DND-41 (cell line): Measurements from ENCODE around the gene ZFP62.

ENCODE experiments used
- ATAC-seq: fragments of 200-7000 bp; cut with Tn5 transposase; 3 replicates; pipeline ENCODE4 v1.9.1; 2021; ENCODE audit warnings: low read depth; ENCODE audit not compliant: insufficient read depth
- DNase-seq: peaks from one replicate; pipeline ENCODE4 v3.0.0-alpha.2; 2020
- H2AFZ ChIP-seq: 2 replicates; pipeline ENCODE4 v1.6.0; 2012; ENCODE audit warnings: low read depth, low read length
- H3K27ac ChIP-seq: 2 replicates; pipeline ENCODE4 v1.5.1; 2012; ENCODE audit warnings: low read length, inconsistent platforms
- H3K27me3 ChIP-seq: fragments of 200-600 bp; sonication (generic); 2 replicates; pipeline ENCODE4 v1.6.0; 2012; ENCODE audit warnings: low read length, mild to moderate bottlenecking, inconsistent platforms; ENCODE audit not compliant: insufficient read depth, poor library complexity
- H3K36me3 ChIP-seq: 2 replicates; pipeline ENCODE4 v1.5.1; 2012; ENCODE audit warnings: low read length, inconsistent platforms; ENCODE audit not compliant: insufficient read depth
- H3K4me1 ChIP-seq: 2 replicates; pipeline ENCODE4 v1.5.1; 2012; ENCODE audit warnings: mild to moderate bottlenecking, low read length; ENCODE audit not compliant: insufficient read depth
- H3K4me2 ChIP-seq: 2 replicates; pipeline ENCODE4 v1.6.0; 2012; ENCODE audit warnings: mild to moderate bottlenecking, moderate library complexity, low read length, inconsistent platforms; ENCODE audit not compliant: insufficient read depth
- H3K4me3 ChIP-seq, 2 experiments: fragments of 200-600 bp in 1 of 2; shearing (Covaris generic) in 1 of 2; 2 replicates each; pipeline ENCODE4 v1.5.1; 2012 to 2016; ENCODE audit warnings: inconsistent platforms in 2 of 2, low read length in 2 of 2, mild to moderate bottlenecking in 2 of 2, low read depth in 1 of 2, moderate library complexity in 1 of 2
- H3K79me2 ChIP-seq: 2 replicates; pipeline ENCODE4 v1.6.0; 2012; ENCODE audit warnings: low read length, inconsistent platforms; ENCODE audit not compliant: insufficient read depth
- H3K9ac ChIP-seq: 2 replicates; pipeline ENCODE4 v1.6.0; 2012; ENCODE audit warnings: low read depth, mild to moderate bottlenecking, inconsistent platforms, low read length, moderate library complexity
- H3K9me3 ChIP-seq: 2 replicates; pipeline ENCODE4 v1.5.1; 2012; ENCODE audit warnings: low read length, moderate library complexity, mild to moderate bottlenecking, inconsistent platforms; ENCODE audit not compliant: insufficient read depth, severe bottlenecking
- H4K20me1 ChIP-seq: 2 replicates; pipeline ENCODE4 v1.6.0; 2012; ENCODE audit warnings: low read length; ENCODE audit not compliant: insufficient read depth
- EZH2 ChIP-seq: IDR thresholded peaks from 3 replicates; pipeline ENCODE4 v1.6.1; 2012; ENCODE audit warnings: borderline replicate concordance, low read depth, mild to moderate bottlenecking, moderate library complexity, low read length, inconsistent platforms; ENCODE audit not compliant: severe bottlenecking
- TF ChIP-seq, protein P1 (sequence below): IDR thresholded peaks from 2 replicates; pipeline ENCODE4 v1.5.1; 2012; ENCODE audit warnings: borderline replicate concordance, low read length, moderate library complexity, mild to moderate bottlenecking; ENCODE audit not compliant: poor library complexity, severe bottlenecking; ENCODE audit errors: extremely low read depth

The ZFP62 gene

DNA sequence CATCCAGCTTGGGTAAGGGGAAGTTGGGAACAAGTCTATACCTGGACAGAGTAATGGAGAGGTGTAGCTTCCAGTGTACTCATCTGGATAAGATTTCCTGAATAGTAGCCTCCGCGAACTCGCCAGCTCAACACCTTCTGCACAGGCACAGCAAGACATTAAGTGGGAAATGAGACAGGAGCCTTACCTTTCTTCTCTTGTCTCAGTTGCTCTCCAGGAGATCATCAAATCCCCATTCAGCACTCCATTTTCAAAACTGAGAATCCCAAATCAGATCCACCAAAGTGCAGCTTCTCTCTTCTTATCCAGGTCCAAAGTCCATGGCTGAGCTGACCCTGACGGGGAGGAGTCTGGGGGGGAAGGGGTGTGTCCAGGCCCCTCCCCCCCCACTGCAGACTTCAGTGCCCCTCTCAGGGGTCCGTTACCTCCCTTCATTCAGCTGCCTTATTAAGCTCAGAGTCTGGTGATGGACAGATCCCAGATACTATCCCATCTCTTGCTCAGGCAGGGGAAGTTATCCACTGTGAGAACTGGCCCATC, 52.5 kb downstream of the ZFP62 start:
- Histone ChIP-seq H3K4me1 (peaks cover 72% of the 10 kb centered on the region), H3K27me3 (no peaks in the 10 kb centered on the region), H2AFZ (no peak overlapping the region), H3K4me3 (peak overlapping the region; percentile 1 to 74; a peak in 3 of 4 replicates), H4K20me1 (no peaks in the 10 kb centered on the region), H3K79me2 (peaks cover 63% of the 10 kb centered on the region), H3K36me3 (peaks cover 24% of the 10 kb centered on the region), H3K9ac (peak overlapping the region; percentile 96), H3K27ac (peak overlapping the region; percentile 99), H3K9me3 (no peaks in the 10 kb centered on the region), H3K4me2 (peak overlapping the region; percentile 90)
- ATAC-seq (no peak), DNase-seq (no peak)
- TF ChIP-seq, protein P1, sequence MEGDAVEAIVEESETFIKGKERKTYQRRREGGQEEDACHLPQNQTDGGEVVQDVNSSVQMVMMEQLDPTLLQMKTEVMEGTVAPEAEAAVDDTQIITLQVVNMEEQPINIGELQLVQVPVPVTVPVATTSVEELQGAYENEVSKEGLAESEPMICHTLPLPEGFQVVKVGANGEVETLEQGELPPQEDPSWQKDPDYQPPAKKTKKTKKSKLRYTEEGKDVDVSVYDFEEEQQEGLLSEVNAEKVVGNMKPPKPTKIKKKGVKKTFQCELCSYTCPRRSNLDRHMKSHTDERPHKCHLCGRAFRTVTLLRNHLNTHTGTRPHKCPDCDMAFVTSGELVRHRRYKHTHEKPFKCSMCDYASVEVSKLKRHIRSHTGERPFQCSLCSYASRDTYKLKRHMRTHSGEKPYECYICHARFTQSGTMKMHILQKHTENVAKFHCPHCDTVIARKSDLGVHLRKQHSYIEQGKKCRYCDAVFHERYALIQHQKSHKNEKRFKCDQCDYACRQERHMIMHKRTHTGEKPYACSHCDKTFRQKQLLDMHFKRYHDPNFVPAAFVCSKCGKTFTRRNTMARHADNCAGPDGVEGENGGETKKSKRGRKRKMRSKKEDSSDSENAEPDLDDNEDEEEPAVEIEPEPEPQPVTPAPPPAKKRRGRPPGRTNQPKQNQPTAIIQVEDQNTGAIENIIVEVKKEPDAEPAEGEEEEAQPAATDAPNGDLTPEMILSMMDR, result no peak
- no peak for TF ChIP-seq EZH2

DNA sequence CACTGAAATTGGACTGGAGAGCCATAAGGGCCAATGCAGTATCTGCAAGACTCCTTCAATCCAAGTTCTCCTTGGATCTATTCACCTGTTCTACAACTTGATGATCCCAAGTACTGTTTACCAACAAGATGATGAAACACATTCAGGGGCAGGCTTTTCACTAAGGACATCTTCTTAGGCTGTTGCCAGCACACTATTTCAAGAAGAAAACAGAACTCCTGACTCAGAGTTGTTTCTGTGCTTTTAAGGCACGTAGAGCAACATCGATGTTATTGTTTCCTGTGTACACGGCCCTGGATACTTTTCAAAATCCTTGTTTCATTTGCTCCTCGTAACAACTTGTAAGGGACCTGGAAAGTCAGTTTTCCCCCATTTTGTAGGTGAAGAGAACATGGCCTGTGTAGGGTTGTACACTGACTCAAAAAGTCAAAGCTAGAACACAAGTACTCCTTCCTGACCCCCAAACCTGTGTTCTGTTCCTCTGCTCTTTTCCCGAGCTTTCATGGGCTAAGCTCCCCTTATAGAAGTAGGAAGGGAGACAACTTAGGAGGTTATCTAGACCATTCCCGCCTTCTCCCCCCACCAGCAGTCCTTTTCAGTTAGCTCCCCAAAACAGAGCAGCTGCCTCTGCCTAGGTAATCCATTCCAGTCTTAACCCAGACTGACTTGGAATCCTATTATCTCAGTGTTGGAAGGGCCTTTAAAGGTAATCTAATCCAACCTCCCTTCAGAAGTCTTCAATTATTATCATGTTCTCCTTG, 53.2 kb downstream of the ZFP62 start:
- Histone ChIP-seq H3K4me3 (peak overlapping the region in 1 of 2 experiments; percentile 74; a peak in 2 of 4 replicates), H3K9ac (peak overlapping the region; percentile 96), H3K27ac (peak overlapping the region; percentile 99), H2AFZ (no peak overlapping the region), H3K4me1 (peaks cover 79% of the 10 kb centered on the region), H3K36me3 (peaks cover 24% of the 10 kb centered on the region), H4K20me1 (no peaks in the 10 kb centered on the region), H3K27me3 (no peaks in the 10 kb centered on the region), H3K9me3 (no peaks in the 10 kb centered on the region), H3K4me2 (peak overlapping the region; percentile 90), H3K79me2 (peaks cover 67% of the 10 kb centered on the region)
- TF ChIP-seq, protein P1, result no peak
- TF ChIP-seq EZH2, result no peak
- DNase-seq (no peak), ATAC-seq (no peak)

DNA sequence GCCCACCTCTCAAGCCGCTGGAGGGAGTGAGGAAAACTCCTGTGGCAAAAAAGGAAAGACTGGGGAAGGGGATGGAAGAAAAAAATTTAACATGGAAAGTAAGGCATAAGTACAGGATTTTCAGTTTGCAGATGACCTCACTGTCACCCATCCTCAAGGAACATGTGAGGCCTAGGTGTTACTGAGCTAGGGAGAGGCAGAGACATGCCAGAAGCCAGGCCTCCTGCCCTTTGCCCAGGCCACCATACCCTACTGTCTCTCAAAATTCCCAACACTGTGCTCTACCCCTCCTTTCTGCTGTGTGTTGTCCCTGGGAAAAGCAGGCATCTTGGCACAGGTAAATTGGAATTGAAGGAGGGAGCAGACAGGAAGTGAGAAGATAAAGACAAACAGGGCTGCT, 54.0 kb downstream of the ZFP62 start:
- no peak for DNase-seq
- H3K36me3 ChIP-seq, result peaks cover 24% of the 10 kb centered on the region
- H3K4me1 ChIP-seq, result peaks cover 81% of the 10 kb centered on the region
- H3K4me3 ChIP-seq, result peak overlapping the region in 1 of 2 experiments; percentile 74; a peak in 2 of 4 replicates
- H3K79me2 ChIP-seq, result peaks cover 73% of the 10 kb centered on the region
- no peaks in the 10 kb centered on the region for H3K9me3 ChIP-seq
- H3K27me3 ChIP-seq, result no peaks in the 10 kb centered on the region
- no peak overlapping the region for H2AFZ ChIP-seq
- peak overlapping the region; percentile 99 for H3K27ac ChIP-seq
- H3K4me2 ChIP-seq, result peak overlapping the region; percentile 90
- peak overlapping the region; percentile 96 for H3K9ac ChIP-seq
- no peak for ATAC-seq
- H4K20me1 ChIP-seq, result peaks cover 4% of the 10 kb centered on the region; the same call in 1 of the 2 replicates
- TF ChIP-seq, protein P1, result no peak
- no peak for TF ChIP-seq EZH2
